ENCODE data around the gene FFAR1.

The FFAR1 gene

DNA sequence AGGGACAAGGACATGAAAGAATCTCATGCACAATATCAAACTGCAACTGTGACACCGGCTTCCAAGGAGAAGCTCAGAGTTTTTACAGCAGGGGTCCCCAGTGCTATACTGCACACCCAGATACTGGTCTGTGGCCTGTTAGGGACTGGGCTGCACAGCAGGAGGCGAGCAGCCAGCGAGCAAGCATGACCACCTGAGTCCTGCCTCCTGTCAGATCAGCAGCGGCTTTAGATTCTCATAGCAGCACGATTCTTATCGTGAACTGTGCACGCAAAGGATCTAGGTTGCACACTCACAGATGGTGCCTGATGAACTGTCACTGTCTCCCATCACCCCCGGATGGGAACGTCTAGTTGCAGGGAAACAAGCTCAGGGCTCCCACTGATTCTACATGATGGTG, 31.8 kb upstream of the FFAR1 start:
- Histone ChIP-seq H3K36me3 (replicated peaks) (no peaks in the 10 kb centered on the region), H3K4me3 (ENCODE audit: low read depth, low read length) (no peak overlapping the region), H3K27ac (no peak overlapping the region), H3K27me3 (replicated peaks) (no peaks in the 10 kb centered on the region)
- in situ Hi-C loops (cut with HindIII; ENCODE audit: low pct_ligation_motif_present, low sequenced_read_pairs): no loop called here
- no peak for DNase-seq
- TF ChIP-seq, protein P1, sequence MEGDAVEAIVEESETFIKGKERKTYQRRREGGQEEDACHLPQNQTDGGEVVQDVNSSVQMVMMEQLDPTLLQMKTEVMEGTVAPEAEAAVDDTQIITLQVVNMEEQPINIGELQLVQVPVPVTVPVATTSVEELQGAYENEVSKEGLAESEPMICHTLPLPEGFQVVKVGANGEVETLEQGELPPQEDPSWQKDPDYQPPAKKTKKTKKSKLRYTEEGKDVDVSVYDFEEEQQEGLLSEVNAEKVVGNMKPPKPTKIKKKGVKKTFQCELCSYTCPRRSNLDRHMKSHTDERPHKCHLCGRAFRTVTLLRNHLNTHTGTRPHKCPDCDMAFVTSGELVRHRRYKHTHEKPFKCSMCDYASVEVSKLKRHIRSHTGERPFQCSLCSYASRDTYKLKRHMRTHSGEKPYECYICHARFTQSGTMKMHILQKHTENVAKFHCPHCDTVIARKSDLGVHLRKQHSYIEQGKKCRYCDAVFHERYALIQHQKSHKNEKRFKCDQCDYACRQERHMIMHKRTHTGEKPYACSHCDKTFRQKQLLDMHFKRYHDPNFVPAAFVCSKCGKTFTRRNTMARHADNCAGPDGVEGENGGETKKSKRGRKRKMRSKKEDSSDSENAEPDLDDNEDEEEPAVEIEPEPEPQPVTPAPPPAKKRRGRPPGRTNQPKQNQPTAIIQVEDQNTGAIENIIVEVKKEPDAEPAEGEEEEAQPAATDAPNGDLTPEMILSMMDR (IDR thresholded peaks at IDR 0.05; ENCODE audit: low read depth, low read length, missing control alignments): no peak

- Histone ChIP-seq H3K4me3 (ENCODE audit: low read depth, low read length) (no peak overlapping the region), H3K36me3 (replicated peaks) (no peaks in the 10 kb centered on the region), H3K27me3 (replicated peaks) (no peaks in the 10 kb centered on the region), H3K27ac (no peak overlapping the region)
- TF ChIP-seq, protein P1 (IDR thresholded peaks at IDR 0.05; ENCODE audit: low read depth, low read length, missing control alignments): no peak
- in situ Hi-C loops (cut with HindIII; ENCODE audit: low pct_ligation_motif_present, low sequenced_read_pairs): no loop called here
- DNase-seq: no peak
These were observed 31.1 kb upstream of the FFAR1 start for GRCh38 chr19:35316560-35316959.

GRCh38 chr19:35317464-35318043, 30.1 kb upstream of the FFAR1 start:
- H3K4me3 ChIP-seq (ENCODE audit: low read depth, low read length): no peak overlapping the region
- no peak for DNase-seq
- no peak overlapping the region for H3K27ac ChIP-seq
- TF ChIP-seq, protein P1 (IDR thresholded peaks at IDR 0.05; ENCODE audit: low read depth, low read length, missing control alignments): no peak
- in situ Hi-C loops (cut with HindIII; ENCODE audit: low pct_ligation_motif_present, low sequenced_read_pairs): no loop called here
- H3K27me3 ChIP-seq (replicated peaks): no peaks in the 10 kb centered on the region
- no peaks in the 10 kb centered on the region for H3K36me3 ChIP-seq (replicated peaks)

- peak; percentile 49 for DNase-seq
- no peak overlapping the region for H3K4me3 ChIP-seq (ENCODE audit: low read depth, low read length)
- TF ChIP-seq, protein P1 (IDR thresholded peaks at IDR 0.05; ENCODE audit: low read depth, low read length, missing control alignments): no peak
- no peak overlapping the region for H3K27ac ChIP-seq
- no peaks in the 10 kb centered on the region for H3K27me3 ChIP-seq (replicated peaks)
- in situ Hi-C loops (cut with HindIII; ENCODE audit: low pct_ligation_motif_present, low sequenced_read_pairs): no loop called here
- H3K36me3 ChIP-seq (replicated peaks): no peaks in the 10 kb centered on the region
These were observed 28.8 kb upstream of the FFAR1 start for GRCh38 chr19:35318679-35319448.

- no peak for DNase-seq
- TF ChIP-seq, protein P1 (IDR thresholded peaks at IDR 0.05; ENCODE audit: low read depth, low read length, missing control alignments): no peak
- H3K27ac ChIP-seq: no peak overlapping the region
- no peak overlapping the region for H3K4me3 ChIP-seq (ENCODE audit: low read depth, low read length)
- H3K27me3 ChIP-seq (replicated peaks): no peaks in the 10 kb centered on the region
- no peaks in the 10 kb centered on the region for H3K36me3 ChIP-seq (replicated peaks)
- in situ Hi-C loops (cut with HindIII; ENCODE audit: low pct_ligation_motif_present, low sequenced_read_pairs): no loop called here
These were observed 27.5 kb upstream of the FFAR1 start for GRCh38 chr19:35320065-35320713.

All from brain microvascular endothelial cell (primary cell).